Stimulated activated CD4-positive, alpha-beta T cell treated with anti-CD3 and anti-CD28 coated beads, Interleukin-15, amount 100 ng/mL, for 24 hours (primary cell): ENCODE results near the gene CHRM2.

Experiments
- DNase-seq: peaks from one replicate; pipeline ENCODE4 v3.0.0-alpha.2; 2020

Gene CHRM2

GRCh38 chr7:136966825-136967224 lies 98.4 kb downstream of the CHRM2 start:
- DNase-seq: no peak

GRCh38 chr7:136969761-136970160 lies 101.3 kb downstream of the CHRM2 start:
- DNase-seq: no peak

- no peak for DNase-seq
These were observed 103.3 kb downstream of the CHRM2 start for GRCh38 chr7:136971776-136972175.

GRCh38 chr7:136976504-136977251 lies 108.2 kb downstream of the CHRM2 start:
- no peak for DNase-seq

- DNase-seq: no peak
These were observed 124.9 kb downstream of the CHRM2 start for GRCh38 chr7:136993377-136993776.

- no peak for DNase-seq
These were observed 129.3 kb downstream of the CHRM2 start for GRCh38 chr7:136997735-136998134.

- DNase-seq: no peak
These were observed 130.0 kb downstream of the CHRM2 start for GRCh38 chr7:136998495-136998894.

GRCh38 chr7:137000621-137001020 lies 132.2 kb downstream of the CHRM2 start:
- no peak for DNase-seq

GRCh38 chr7:137001041-137001440 lies 132.6 kb downstream of the CHRM2 start:
- DNase-seq: no peak

- DNase-seq: no peak
These were observed 133.0 kb downstream of the CHRM2 start for GRCh38 chr7:137001478-137001877.

- no peak for DNase-seq
These were observed 134.6 kb downstream of the CHRM2 start for GRCh38 chr7:137003086-137003485.

GRCh38 chr7:137003566-137003965 lies 135.1 kb downstream of the CHRM2 start:
- DNase-seq: no peak

GRCh38 chr7:137005873-137006272 lies 137.4 kb downstream of the CHRM2 start:
- DNase-seq: no peak

GRCh38 chr7:137006293-137006692 lies 137.8 kb downstream of the CHRM2 start:
- no peak for DNase-seq

- no peak for DNase-seq
These were observed 138.7 kb downstream of the CHRM2 start for GRCh38 chr7:137007001-137007694.

GRCh38 chr7:137009404-137009803 lies 141.0 kb downstream of the CHRM2 start:
- no peak for DNase-seq

- no peak for DNase-seq
These were observed 146.6 kb downstream of the CHRM2 start for GRCh38 chr7:137015015-137015414.

GRCh38 chr7:137017221-137017620 lies 148.8 kb downstream of the CHRM2 start:
- DNase-seq: no peak

- no peak for DNase-seq
These were observed 150.0 kb downstream of the CHRM2 start for GRCh38 chr7:137018468-137018867.

GRCh38 chr7:137020351-137020750 lies 151.9 kb downstream of the CHRM2 start:
- DNase-seq: no peak

- no peak for DNase-seq
These were observed 157.2 kb downstream of the CHRM2 start for GRCh38 chr7:137025469-137026175.

- DNase-seq: no peak
These were observed 157.7 kb downstream of the CHRM2 start for GRCh38 chr7:137026176-137026500.

- no peak for DNase-seq
These were observed 164.0 kb downstream of the CHRM2 start for GRCh38 chr7:137032436-137032835.

- DNase-seq: no peak
These were observed 168.3 kb downstream of the CHRM2 start for GRCh38 chr7:137036768-137037167.
